Transverse colon (tissue), 4 donors: ENCODE data around the gene CTNNA1. TPM values are rescaled to one million over a fixed set of nuclear protein-coding genes. Genes with fewer than 3 reads are reported as not detected.

Experiments used
- DNase-seq: peaks from one replicate; pipeline ENCODE4 v3.0.0-alpha.2; 2019
- H3K27ac ChIP-seq, 4 donors: fragments of 200-600 bp; sonication (generic); 2 replicates each; pipeline ENCODE4 v1.5.1; 2016 to 2018; ENCODE audit warnings: inconsistent platforms in 4 of 4
- H3K27me3 ChIP-seq: fragments of 200-600 bp; sonication (generic); 2 replicates; pipeline ENCODE4 v1.5.1; 2017; ENCODE audit warnings: inconsistent platforms
- H3K36me3 ChIP-seq, 4 donors: fragments of 200-600 bp; sonication (generic); 2 replicates each; pipeline ENCODE4 v1.5.1; 2017 to 2019; ENCODE audit warnings: inconsistent platforms in 4 of 4
- H3K4me1 ChIP-seq, 4 donors: fragments of 200-600 bp; sonication (generic); 2 replicates each; pipeline ENCODE4 v1.5.1; 2017 to 2020; ENCODE audit warnings: inconsistent platforms in 4 of 4
- H3K4me3 ChIP-seq, 4 donors: fragments of 200-600 bp; sonication (generic); 1 replicate in 1 of 4; 2 replicates in 3 of 4; pipeline versions ENCODE4 v1.5.1 to v1.6.1; 2017 to 2019; ENCODE audit warnings: inconsistent platforms in 4 of 4
- H3K9me3 ChIP-seq, 2 donors: fragments of 200-600 bp; sonication (generic); 2 replicates each; pipeline ENCODE4 v1.5.1; 2017 to 2019; ENCODE audit warnings: inconsistent platforms in 2 of 2
- CTCF ChIP-seq, 5 experiments: fragments of 200-600 bp in 3 of 5; fragments of 450-650 bp in 2 of 5; sonication (generic) in 3 of 5; IDR thresholded peaks; 1 replicate in 2 of 5; 2 replicates in 3 of 5; pipeline ENCODE4 v1.5.1; 2016 to 2017; ENCODE audit warnings: antibody characterized with exemption in 5 of 5, inconsistent platforms in 3 of 5, mild to moderate bottlenecking in 2 of 5, moderate library complexity in 1 of 5
- EP300 ChIP-seq: sonication (generic); formaldehyde crosslinking; IDR thresholded peaks from one replicate; pipeline ENCODE4 v1.6.1; 2017; ENCODE audit warnings: antibody characterized with exemption, low read depth
- POLR2A ChIP-seq: fragments of 450-650 bp; IDR thresholded peaks from one replicate; pipeline ENCODE4 v1.6.1; 2016; ENCODE audit warnings: antibody characterized with exemption, mild to moderate bottlenecking, moderate library complexity
- POLR2AphosphoS5 ChIP-seq, 3 donors: sonication (generic); formaldehyde crosslinking; IDR thresholded peaks; one replicate each; pipeline ENCODE4 v1.6.1; 2016; ENCODE audit warnings: antibody characterized with exemption in 3 of 3
- WGBS, 2 donors: methylation state at CpG; one replicate each; pipeline ENCODE4 v1.1.5; 2018; ENCODE audit warnings: low coverage in 1 of 2; 5-methylcytosine and 5-hydroxymethylcytosine counted together
- in situ Hi-C, 4 donors: fragments of 200-750 bp; cut with MboI; loops; one replicate each; pipeline versions ENCODE4 v1.15.0 to v1.15.1; 2017; ENCODE audit warnings: low sequenced_read_pairs in 3 of 4, low pct_ligation_motif_present in 1 of 4, low pct_unique_long_range_greater_than_20kb in 1 of 4
- intact Hi-C: fragments of 100-400 bp; cut with DNase I; formaldehyde crosslinking; loops from one replicate; pipeline ENCODE4 v1.15.1; 2023; ENCODE audit warnings: low total_unique reads
- total RNA-seq, 4 donors: library from RNA; depleted of rRNA; stranded (reverse); fragments of >200 nt; gene quantifications; one replicate each; pipeline ENCODE4 v1.1.0, GENCODE V29; 2016

Gene CTNNA1
- total RNA-seq, 4 donors from 2014 or later, result 272 to 381 (median 316) TPM

- H3K27ac ChIP-seq, result no peak overlapping the region
- no peaks in the 10 kb centered on the region for H3K9me3 ChIP-seq
- no peaks in the 10 kb centered on the region for H3K27me3 ChIP-seq
- WGBS, 2 donors, result 69 to 72% methylated on average over 9 to 10 of the region's 10 CpGs
- H3K4me3 ChIP-seq, result no peak overlapping the region
- in situ Hi-C loops (no loop called here), intact Hi-C loops (no loop called here)
- TF ChIP-seq POLR2AphosphoS5 (IDR thresholded peaks at IDR 0.05) (no peak), CTCF (IDR thresholded peaks at IDR 0.05) (no peak), POLR2A (no peak), EP300 (no peak)
- no peaks in the 10 kb centered on the region for H3K4me1 ChIP-seq
- no peaks in the 10 kb centered on the region for H3K36me3 ChIP-seq
- DNase-seq, result no peak
Measured at GRCh38 chr5:138706655-138707480, 46.4 kb upstream of the CTNNA1 start.

GRCh38 chr5:138708791-138709190, 44.4 kb upstream of the CTNNA1 start:
- Histone ChIP-seq H3K9me3 (no peaks in the 10 kb centered on the region), H3K27ac (no peak overlapping the region), H3K36me3 (no peaks in the 10 kb centered on the region), H3K4me3 (no peak overlapping the region), H3K4me1 (no peaks in the 10 kb centered on the region), H3K27me3 (no peaks in the 10 kb centered on the region)
- DNase-seq, result no peak
- 66 to 74% methylated on average over 3 to 6 of the region's 6 CpGs for WGBS, 2 donors
- TF ChIP-seq CTCF (IDR thresholded peaks at IDR 0.05) (no peak), POLR2AphosphoS5 (IDR thresholded peaks at IDR 0.05) (no peak), POLR2A (no peak), EP300 (no peak)
- in situ Hi-C loops (no loop called here), intact Hi-C loops (no loop called here)

GRCh38 chr5:138709202-138709601, 44.0 kb upstream of the CTNNA1 start:
- H3K27ac ChIP-seq, result no peak overlapping the region
- intact Hi-C loops, result no loop called here

GRCh38 chr5:138711087-138711486, 42.1 kb upstream of the CTNNA1 start:
- intact Hi-C loops, result no loop called here
- no peaks in the 10 kb centered on the region for H3K27me3 ChIP-seq
- no peak overlapping the region for H3K4me3 ChIP-seq
- no peaks in the 10 kb centered on the region for H3K4me1 ChIP-seq
- WGBS, 2 donors, result 82 to 89% methylated on average over 3 to 6 of the region's 6 CpGs
- no peak overlapping the region for H3K27ac ChIP-seq
- TF ChIP-seq CTCF (IDR thresholded peaks at IDR 0.05) (no peak), POLR2AphosphoS5 (IDR thresholded peaks at IDR 0.05) (no peak), EP300 (no peak), POLR2A (no peak)
- in situ Hi-C loops, result no loop called here
- DNase-seq, result no peak
- no peaks in the 10 kb centered on the region for H3K36me3 ChIP-seq
- no peaks in the 10 kb centered on the region for H3K9me3 ChIP-seq

More at GRCh38 chr5:138709202-138709601, 44.0 kb upstream of the CTNNA1 start:
- no peaks in the 10 kb centered on the region for H3K36me3 ChIP-seq
- no peaks in the 10 kb centered on the region for H3K27me3 ChIP-seq
- in situ Hi-C loops, result no loop called here
- no peak for TF ChIP-seq POLR2AphosphoS5 (IDR thresholded peaks at IDR 0.05)
- no peak for TF ChIP-seq POLR2A
- no peak for TF ChIP-seq EP300
- TF ChIP-seq CTCF (IDR thresholded peaks at IDR 0.05), result no peak
- 80 to 85% methylated on average over 2 to 9 of the region's 9 CpGs for WGBS, 2 donors
- no peak overlapping the region for H3K4me3 ChIP-seq
- no peak for DNase-seq
- H3K4me1 ChIP-seq, result no peaks in the 10 kb centered on the region
- no peaks in the 10 kb centered on the region for H3K9me3 ChIP-seq
